ENCODE measurements around the gene TUBA8.
"Not testable (repeated sequence)": the region's sequence is repeated elsewhere in the genome, so short reads cannot be mapped to it uniquely, and the experiment has no call there.

DNA sequence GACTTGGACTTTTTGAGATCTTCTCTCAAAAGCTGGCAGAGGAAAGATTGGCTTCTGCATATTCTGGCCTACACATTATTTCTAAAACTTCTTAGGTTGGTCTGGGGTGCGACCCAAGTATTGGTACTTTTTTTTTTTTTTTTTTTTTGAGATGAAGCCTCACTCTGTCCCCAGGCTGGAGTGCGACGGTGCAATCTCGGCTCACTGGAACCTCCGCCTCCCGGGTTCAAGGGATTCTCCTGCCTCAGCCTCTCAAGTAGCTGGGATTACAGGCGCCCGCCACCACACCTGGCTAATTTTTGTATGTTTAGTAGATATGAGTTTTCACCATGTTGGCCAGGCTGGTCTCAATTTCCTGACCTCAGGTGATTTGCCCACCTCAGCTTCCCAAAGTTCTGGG, 50.0 kb downstream of the TUBA8 start:
- TF ChIP-seq, protein P1, sequence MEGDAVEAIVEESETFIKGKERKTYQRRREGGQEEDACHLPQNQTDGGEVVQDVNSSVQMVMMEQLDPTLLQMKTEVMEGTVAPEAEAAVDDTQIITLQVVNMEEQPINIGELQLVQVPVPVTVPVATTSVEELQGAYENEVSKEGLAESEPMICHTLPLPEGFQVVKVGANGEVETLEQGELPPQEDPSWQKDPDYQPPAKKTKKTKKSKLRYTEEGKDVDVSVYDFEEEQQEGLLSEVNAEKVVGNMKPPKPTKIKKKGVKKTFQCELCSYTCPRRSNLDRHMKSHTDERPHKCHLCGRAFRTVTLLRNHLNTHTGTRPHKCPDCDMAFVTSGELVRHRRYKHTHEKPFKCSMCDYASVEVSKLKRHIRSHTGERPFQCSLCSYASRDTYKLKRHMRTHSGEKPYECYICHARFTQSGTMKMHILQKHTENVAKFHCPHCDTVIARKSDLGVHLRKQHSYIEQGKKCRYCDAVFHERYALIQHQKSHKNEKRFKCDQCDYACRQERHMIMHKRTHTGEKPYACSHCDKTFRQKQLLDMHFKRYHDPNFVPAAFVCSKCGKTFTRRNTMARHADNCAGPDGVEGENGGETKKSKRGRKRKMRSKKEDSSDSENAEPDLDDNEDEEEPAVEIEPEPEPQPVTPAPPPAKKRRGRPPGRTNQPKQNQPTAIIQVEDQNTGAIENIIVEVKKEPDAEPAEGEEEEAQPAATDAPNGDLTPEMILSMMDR (optimal IDR thresholded peaks at IDR 0.05 in 1 of 3, IDR thresholded peaks at IDR 0.05 in 1 of 3, conservative IDR thresholded peaks at IDR 0.05 in 1 of 3; ENCODE audit: extremely low read depth in 1 of 3, insufficient read depth in 2 of 3, low read length in 3 of 3), result not testable (repeated sequence)
- not testable (repeated sequence) for TF ChIP-seq EZH2 (IDR thresholded peaks at IDR 0.05; ENCODE audit: low read length)
